ENCODE results near the gene ZNF804B. TPM values are rescaled to one million over a fixed set of nuclear protein-coding genes. Genes with fewer than 3 reads are reported as not detected.
A peak's percentile ranks its signal among the peaks of the same experiment; 100 is the strongest.
"Not testable (repeated sequence)": the region's sequence is repeated elsewhere in the genome, so short reads cannot be mapped to it uniquely, and the experiment has no call there.

Gene ZNF804B
- polyA plus RNA-seq, 10 donors = 0.03 to 0.08 TPM; not detected in 8

GRCh38 chr7:89085580-89085979 is 326.1 kb downstream of the ZNF804B start:
- DNase-seq = no peak

DNA sequence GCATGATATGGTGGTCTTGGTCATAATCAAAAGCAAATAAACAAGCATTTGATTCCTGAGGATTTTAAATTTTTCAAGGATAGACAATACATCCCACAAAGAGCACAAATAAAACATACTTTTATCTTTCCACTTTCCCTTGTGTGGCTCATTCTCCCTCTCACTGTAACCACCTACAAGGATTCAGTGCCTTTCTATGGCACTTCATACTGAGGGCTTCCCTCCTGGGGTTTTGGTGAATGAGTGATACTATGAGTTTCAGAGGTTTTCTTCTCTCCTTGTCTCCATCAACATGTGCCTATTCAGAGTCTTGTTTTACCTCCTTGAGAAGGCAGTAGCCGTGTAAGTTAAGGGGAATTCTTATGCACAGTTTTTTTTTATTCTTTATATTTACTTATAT is 332.1 kb downstream of the ZNF804B start:
- no peak for DNase-seq

DNA sequence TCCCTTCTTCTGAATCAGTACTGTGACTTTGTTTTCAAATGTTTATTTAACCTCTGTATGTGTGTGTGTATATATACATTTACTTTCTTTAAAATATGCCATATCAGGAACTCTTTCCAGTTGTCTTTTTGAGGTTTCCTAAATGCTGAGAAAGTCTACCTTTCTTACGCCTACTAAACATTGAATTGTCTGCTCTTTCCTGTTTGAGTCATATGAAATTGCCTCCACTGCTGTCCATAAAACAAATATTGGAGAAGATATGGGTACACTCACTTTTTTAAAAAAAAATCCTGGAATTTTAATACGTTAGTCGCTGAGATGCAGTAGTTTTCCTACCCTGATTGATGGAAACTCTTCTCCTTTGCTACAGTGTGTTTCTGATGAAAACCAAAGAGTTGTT is 334.8 kb downstream of the ZNF804B start:
- DNase-seq = no peak

- DNase-seq = no peak
Observed at GRCh38 chr7:89103564-89103963, 344.1 kb downstream of the ZNF804B start.

DNA sequence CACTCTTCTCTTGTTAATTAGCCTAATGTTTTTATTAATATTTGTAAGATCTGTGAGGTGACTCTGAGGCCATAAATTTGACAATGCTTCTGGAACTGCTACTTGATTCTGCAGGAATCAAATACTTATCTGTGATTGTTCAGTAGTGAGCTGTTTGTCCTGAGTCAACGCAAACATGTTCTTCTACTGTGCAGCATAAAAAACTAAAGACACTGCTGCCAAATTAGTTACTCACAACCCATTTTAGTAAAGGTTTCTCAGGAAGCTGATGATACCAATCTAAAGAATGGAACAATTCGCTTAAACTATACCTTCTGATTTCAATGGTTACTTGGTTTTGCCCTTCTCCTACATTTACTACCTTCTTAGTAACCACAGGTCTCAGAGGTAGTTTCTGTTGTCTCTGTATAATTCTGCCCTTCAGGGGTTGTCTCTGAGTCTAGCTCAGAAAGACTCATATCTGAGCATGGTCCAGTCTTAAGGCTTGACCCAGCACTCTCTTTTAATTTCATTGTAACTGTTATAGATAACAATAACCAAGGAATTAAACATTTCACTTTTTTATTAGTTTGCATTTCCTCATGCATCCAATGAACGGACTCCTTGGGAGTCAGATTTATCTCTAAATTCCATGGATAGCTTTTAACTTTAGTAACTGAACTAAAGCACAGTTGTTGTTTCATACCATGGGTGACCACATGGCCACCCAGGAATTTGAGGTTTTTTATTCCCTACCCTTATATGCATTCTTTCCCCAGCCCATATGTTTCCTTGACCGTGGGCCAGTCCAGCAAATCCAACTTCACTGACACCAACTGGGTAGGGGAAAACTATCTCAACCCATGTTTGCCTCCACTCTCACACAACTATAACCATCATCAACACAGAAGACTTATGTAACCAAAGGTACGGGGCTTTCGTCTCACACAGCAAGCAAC is 345.5 kb downstream of the ZNF804B start:
- DNase-seq = peak in 1 of 3 donors; percentile 1

DNA sequence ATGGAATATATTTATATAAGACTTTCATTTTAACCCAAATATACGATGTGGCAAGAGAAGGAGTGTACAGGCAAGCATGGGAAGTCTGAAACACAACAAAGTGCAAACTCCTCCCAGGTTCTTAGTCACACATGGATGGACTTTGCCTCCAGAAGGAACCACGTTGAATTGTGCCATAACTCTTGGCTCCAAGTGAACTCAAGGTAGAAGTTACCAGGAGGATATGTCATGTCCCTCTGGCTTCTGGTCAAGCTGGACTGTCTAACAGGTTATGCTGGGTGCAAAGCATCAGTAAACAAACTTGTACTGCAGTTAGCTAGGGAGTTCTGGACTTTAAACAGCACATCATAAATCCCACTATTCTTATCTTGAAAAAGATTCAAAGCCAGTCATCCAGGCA is 364.4 kb downstream of the ZNF804B start:
- DNase-seq = no peak

- no peak for DNase-seq
Observed at GRCh38 chr7:89129600-89130375, 370.3 kb downstream of the ZNF804B start.

DNA sequence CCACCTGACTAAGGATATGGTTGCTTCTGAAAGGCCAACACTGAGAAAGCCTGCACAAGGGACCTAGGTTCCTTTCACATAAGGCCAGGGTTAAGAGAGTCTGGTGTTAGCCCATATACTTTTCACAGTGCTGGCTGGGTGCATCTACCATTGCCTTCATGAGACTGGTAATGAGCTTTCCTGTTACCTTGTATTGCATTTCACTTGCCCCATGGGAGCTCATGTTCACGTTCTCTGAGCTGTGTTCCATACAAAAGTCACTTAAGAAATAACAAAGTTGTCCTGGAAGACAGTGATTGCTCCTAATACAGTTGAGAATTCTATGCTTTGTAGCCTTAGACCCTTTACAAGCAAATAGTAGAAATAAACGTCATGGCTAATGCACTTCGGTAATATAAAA is 373.9 kb downstream of the ZNF804B start:
- DNase-seq = no peak

DNA sequence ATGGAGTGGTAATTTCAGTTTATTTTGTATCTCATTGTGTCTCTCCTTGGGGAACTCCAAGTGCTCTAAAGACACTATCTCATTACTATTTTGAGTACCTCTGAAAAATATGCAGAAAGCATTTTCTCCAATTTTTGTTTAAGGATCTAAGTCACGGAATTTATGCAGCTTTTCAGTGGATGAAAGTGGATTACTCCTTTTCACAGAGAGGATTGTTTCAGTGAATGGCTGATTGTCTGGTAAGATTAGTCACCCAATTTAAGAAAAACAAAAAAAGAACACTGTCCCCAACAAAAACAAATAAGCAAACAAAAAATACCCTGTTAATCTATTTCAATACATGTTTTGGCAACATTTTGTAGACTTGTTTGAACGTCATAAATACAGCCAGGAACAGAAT is 374.3 kb downstream of the ZNF804B start:
- DNase-seq = no peak

DNA sequence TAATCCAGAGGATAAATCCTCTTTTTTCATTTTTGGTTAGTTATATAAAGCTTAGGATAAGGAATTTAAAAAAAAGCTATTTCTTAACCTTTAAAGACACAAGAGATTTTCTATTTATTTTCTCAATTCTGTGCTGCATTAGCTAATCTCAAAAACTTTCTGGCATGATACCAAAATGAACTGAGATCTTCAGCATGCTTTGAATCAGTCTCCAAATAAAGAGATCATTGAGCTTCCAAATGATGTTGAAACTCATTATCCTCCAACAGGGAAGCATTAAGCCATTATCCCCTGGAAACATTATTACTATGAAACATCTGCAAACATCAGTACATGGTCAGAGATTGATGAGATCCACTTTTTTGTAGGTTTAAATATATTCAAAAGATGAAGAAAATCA is 386.3 kb downstream of the ZNF804B start:
- DNase-seq = peak; percentile 2 to 15 (median 11)

GRCh38 chr7:89160107-89160506 is 400.6 kb downstream of the ZNF804B start:
- no peak for DNase-seq

GRCh38 chr7:89165421-89165820 is 405.9 kb downstream of the ZNF804B start:
- DNase-seq = no peak

DNA sequence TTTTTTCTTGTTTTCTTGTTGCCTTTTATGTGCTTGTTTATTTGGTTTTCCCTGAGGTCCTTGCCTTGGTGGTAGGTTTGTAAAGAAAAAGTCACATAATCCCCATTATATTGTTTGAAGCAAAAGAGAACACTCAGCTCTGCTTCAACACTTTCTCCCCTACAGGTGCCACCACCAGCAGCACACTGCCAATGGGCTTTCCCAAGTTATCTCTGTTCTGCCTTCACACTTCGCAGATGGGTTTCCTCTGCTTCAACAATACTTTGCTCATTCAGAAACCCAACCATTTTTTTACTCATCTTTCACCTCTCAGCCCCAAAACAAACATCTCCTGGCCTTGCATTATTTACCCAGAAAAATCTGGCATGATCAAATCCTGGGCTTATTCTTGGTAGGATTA is 411.1 kb downstream of the ZNF804B start:
- no peak for DNase-seq

- no peak for DNase-seq
Observed at GRCh38 chr7:89182116-89182515, 422.6 kb downstream of the ZNF804B start.

DNA sequence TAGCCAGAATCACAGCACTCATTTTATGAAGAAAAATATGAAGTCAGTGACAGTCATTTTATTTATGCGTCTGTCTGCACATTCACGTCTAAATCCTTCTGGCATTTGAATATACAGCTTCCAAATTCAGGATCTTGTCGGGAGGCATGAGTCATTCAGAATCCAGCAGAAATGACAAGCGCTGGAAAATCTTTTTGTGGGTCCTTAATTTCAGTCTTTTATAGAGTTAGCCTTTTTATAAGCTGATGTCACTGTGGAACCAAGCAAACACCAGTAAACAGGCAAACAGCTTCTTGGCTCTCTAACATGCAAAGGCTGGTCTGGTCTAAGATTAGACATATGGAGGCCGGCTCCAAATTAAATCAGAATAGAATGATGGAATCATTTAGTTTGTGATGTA is 424.2 kb downstream of the ZNF804B start:
- peak; percentile 2 to 22 (median 10) for DNase-seq

- no peak for DNase-seq
Observed at GRCh38 chr7:89200758-89201157, 441.3 kb downstream of the ZNF804B start.

GRCh38 chr7:89223900-89224395 is 464.4 kb downstream of the ZNF804B start:
- DNase-seq = no peak

- DNase-seq = not testable (repeated sequence)
Observed at GRCh38 chr7:89228688-89229171, 469.2 kb downstream of the ZNF804B start.

- peak in 1 of 3 donors; percentile 33 for DNase-seq
Observed at GRCh38 chr7:89238156-89238555, 478.7 kb downstream of the ZNF804B start.

DNA sequence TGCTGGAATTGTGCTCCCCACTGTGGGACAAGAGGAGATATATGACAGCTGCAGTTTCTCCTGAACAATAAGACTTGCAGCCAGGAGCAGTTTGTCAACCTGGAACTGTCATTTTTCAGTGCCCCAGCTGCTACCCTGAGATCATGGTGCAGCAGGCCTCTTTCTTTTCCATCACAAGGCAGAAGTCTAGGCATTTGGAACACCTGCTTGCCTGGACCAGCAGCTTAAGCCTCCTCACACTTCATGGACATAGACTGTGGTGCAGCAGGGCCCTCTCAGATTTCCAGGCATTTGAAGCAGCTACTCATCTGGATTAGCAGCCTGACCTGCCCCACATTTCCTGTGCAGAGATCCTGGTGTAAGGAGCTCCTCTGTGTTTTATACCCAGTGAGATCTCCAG is 486.7 kb downstream of the ZNF804B start:
- DNase-seq = no peak

GRCh38 chr7:89247207-89247606 is 487.7 kb downstream of the ZNF804B start:
- no peak for DNase-seq

DNA sequence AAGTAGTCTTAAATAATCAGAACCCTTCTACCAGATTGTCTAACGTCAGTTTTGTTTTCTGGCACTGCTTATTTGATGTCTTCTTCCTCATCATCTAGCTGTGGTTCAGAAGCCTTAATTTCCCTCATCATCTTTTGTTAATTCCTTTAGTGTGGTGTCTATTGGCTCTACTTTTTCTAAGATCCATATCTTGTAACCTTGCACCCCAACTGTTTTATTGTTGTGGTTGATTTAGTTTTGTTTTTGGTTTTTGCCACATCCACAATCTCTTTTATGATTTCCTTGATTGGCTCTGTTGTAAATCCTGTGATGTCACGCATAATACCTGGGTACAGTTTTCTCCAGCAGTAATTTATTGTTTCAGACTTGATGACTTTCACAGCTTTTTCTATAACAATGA is 499.6 kb downstream of the ZNF804B start:
- DNase-seq = no peak

- no peak for DNase-seq
Observed at GRCh38 chr7:89264126-89264525, 504.6 kb downstream of the ZNF804B start.
